Peyer's patch (tissue), 4 donors: ENCODE results near the gene SLCO6A1.

Source experiments
- CTCF ChIP-seq, 6 experiments: fragments of 450-650 bp in 4 of 6; fragments of 200-600 bp in 2 of 6; sonication (generic) in 1 of 6; IDR thresholded peaks; one replicate each; pipeline ENCODE4 v1.5.1; 2017 to 2019; ENCODE audit warnings: antibody characterized with exemption in 6 of 6, mild to moderate bottlenecking in 3 of 6, moderate library complexity in 1 of 6
- POLR2A ChIP-seq, 2 donors: fragments of 450-650 bp; IDR thresholded peaks; one replicate each; pipeline ENCODE4 v1.5.1; 2017; ENCODE audit warnings: antibody characterized with exemption in 2 of 2, mild to moderate bottlenecking in 2 of 2, moderate library complexity in 2 of 2

- no peak for TF ChIP-seq CTCF (IDR thresholded peaks at IDR 0.05)
- no peak for TF ChIP-seq POLR2A (IDR thresholded peaks at IDR 0.05)
Observed at GRCh38 chr5:102450313-102450990, 48.3 kb downstream of the SLCO6A1 start.
